Measurements from ENCODE around the gene HDAC5. TPM values are rescaled to one million over a fixed set of nuclear protein-coding genes. Genes with fewer than 3 reads are reported as not detected.
A peak's percentile ranks its signal among the peaks of the same experiment; 100 is the strongest.

Gene HDAC5
- total RNA-seq (2021; ENCODE audit: unreplicated experiment) = 11.5 TPM
- polyA plus RNA-seq (2012; ENCODE audit: insufficient read length) = 27.9 TPM
- percentile 40 among the genes with signal in this experiment for Bru-seq, nascent RNA
- percentile 36 among the genes with signal in this experiment for BruChase-seq, experiment 1, labeled RNA remaining after a 2-hour chase
- BruChase-seq, experiment 2, labeled RNA remaining after a 6-hour chase = percentile 42 among the genes with signal in this experiment
- long read RNA-seq, full-length matches to known transcripts = 2 of 52 reads
- long read RNA-seq, partial matches to known transcripts = 36 of 52 reads
- long read RNA-seq, other reads (novel, unspliced or antisense) = 14 of 52 reads

DNA sequence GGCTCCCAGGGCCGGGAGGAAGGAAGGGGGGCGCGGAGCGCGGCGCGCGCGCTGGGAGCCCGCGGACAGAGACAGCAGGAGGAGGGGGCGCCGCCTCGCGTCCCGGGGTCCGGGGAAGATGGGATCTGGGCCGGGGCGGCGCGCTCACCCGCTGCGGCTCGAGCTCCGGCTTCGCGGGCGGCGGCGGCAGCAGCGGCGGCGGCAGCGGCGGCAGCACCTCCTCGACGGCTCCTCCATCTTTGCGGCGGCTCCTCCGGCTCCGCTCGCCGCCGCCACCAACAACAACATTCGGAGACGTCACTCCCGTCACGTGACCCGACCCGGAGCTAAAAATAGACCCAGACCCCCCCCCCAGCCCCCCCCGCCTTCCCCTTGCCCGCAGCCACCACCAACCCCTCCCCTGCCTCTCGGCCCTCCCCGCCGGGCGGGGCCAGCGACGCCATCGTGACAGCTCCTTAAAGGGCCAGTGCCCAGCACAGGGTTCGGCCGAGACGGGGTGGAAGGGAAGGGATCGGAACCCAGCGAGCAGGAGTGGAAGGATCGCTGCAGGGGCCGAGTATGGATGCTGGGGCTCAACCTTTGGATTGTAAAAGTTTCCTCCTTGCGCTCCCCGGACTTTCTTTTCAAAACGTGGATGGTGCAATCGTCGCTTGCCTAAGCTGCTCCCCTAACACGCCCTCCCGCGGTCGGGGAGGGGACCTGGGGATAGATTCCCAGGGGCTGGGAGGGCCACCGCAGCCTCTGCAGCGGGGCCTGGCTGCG, at the start of gene HDAC5:
Gene HDAC5, minus strand, starts transcription at position 286 of the 762 bp plus-strand sequence. CDS start 6,126 bp downstream, outside the sequence.
- Histone ChIP-seq H3K4me3 (ENCODE audit: low read depth in 2 of 2, low read length in 2 of 2) (peak within 1 kb of the TSS; percentile 59 to 75), H3K36me3 (ENCODE audit: control insufficient read depth, insufficient read depth, low read length) (no peaks in the 10 kb centered on the region), H3K4me1 (ENCODE audit: control insufficient read depth, insufficient read depth, low read length) (peaks cover 5% of the 10 kb centered on the region; the same call in 1 of the 2 replicates), H3K9me3 (ENCODE audit: control insufficient read depth, insufficient read depth, low read depth, low read length) (no peaks in the 10 kb centered on the region), H3K27me3 (ENCODE audit: control insufficient read depth, insufficient read depth, low read length) (no peaks in the 10 kb centered on the region), H3K27ac (ENCODE audit: low read length) (peak within 1 kb of the TSS; percentile 76)
- CTCF ChIA-PET = interaction anchor here (0.6 kb wide), 1 partner anchor 27 kb away, joined by 4 read pairs; no protein-coding TSS in a partner anchor
- TF ChIP-seq SIN3A (IDR thresholded peaks at IDR 0.05; ENCODE audit: borderline replicate concordance, insufficient read depth, low read depth, low read length) = peak; percentile 27; the same call in 1 of the 2 replicates
- TF ChIP-seq, protein P1, sequence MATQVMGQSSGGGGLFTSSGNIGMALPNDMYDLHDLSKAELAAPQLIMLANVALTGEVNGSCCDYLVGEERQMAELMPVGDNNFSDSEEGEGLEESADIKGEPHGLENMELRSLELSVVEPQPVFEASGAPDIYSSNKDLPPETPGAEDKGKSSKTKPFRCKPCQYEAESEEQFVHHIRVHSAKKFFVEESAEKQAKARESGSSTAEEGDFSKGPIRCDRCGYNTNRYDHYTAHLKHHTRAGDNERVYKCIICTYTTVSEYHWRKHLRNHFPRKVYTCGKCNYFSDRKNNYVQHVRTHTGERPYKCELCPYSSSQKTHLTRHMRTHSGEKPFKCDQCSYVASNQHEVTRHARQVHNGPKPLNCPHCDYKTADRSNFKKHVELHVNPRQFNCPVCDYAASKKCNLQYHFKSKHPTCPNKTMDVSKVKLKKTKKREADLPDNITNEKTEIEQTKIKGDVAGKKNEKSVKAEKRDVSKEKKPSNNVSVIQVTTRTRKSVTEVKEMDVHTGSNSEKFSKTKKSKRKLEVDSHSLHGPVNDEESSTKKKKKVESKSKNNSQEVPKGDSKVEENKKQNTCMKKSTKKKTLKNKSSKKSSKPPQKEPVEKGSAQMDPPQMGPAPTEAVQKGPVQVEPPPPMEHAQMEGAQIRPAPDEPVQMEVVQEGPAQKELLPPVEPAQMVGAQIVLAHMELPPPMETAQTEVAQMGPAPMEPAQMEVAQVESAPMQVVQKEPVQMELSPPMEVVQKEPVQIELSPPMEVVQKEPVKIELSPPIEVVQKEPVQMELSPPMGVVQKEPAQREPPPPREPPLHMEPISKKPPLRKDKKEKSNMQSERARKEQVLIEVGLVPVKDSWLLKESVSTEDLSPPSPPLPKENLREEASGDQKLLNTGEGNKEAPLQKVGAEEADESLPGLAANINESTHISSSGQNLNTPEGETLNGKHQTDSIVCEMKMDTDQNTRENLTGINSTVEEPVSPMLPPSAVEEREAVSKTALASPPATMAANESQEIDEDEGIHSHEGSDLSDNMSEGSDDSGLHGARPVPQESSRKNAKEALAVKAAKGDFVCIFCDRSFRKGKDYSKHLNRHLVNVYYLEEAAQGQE (IDR thresholded peaks at IDR 0.05; ENCODE audit: insufficient read depth in 1 of 2, low read depth in 2 of 2, low read length in 1 of 2) = no peak
- TF ChIP-seq POLR2AphosphoS5 (IDR thresholded peaks at IDR 0.05; ENCODE audit: low read depth, low read length) = no peak
- no peak for TF ChIP-seq TCF7L2 (IDR thresholded peaks at IDR 0.05; ENCODE audit: low read depth, low read length)
- TF ChIP-seq, protein P2, sequence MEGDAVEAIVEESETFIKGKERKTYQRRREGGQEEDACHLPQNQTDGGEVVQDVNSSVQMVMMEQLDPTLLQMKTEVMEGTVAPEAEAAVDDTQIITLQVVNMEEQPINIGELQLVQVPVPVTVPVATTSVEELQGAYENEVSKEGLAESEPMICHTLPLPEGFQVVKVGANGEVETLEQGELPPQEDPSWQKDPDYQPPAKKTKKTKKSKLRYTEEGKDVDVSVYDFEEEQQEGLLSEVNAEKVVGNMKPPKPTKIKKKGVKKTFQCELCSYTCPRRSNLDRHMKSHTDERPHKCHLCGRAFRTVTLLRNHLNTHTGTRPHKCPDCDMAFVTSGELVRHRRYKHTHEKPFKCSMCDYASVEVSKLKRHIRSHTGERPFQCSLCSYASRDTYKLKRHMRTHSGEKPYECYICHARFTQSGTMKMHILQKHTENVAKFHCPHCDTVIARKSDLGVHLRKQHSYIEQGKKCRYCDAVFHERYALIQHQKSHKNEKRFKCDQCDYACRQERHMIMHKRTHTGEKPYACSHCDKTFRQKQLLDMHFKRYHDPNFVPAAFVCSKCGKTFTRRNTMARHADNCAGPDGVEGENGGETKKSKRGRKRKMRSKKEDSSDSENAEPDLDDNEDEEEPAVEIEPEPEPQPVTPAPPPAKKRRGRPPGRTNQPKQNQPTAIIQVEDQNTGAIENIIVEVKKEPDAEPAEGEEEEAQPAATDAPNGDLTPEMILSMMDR (IDR thresholded peaks at IDR 0.05) = peak; percentile 69
- POLR2A ChIA-PET = no interaction called here
- DNase-seq (ENCODE audit: low read depth, low spot score) (peak; percentile 66), ATAC-seq (peak; percentile 96)
- no TSS peak for BruUV-seq (replicated peaks)
- in situ Hi-C loops (cut with HindIII; ENCODE audit: low pct_unique_long_range_greater_than_20kb, low sequenced_read_pairs) (no loop called here), intact Hi-C loops (cut with micrococcal nuclease; ENCODE audit: unreplicated experiment) (no loop called here)

DNA sequence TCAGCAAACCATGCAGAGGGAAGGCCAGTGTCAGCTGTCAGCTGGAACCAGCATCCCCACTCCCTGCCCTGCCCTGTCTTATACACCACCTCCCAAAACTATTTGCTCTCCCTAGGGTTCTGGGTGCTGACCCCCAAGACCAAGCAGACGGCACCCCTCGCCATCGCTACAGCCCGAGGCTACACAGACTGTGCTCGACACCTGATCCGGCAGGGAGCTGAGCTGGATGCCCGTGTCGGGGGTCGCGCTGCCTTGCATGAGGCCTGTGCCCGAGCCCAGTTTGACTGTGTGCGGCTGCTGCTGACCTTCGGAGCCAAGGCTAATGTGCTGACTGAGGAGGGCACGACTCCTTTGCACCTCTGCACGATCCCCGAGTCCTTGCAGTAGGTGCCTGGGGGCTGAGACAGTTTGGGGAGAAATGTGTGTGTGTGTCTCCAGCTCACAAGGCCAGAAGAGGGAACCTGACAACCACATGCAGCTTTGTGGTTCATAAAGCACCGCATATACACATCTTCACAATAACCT, 48.6 kb upstream of the HDAC5 start:
- POLR2A ChIA-PET = no interaction called here
- Histone ChIP-seq H3K9me3 (ENCODE audit: control insufficient read depth, insufficient read depth, low read depth, low read length) (no peaks in the 10 kb centered on the region), H3K4me1 (ENCODE audit: control insufficient read depth, insufficient read depth, low read length) (peaks cover 8% of the 10 kb centered on the region), H3K4me3 (ENCODE audit: low read depth in 2 of 2, low read length in 2 of 2) (no peak overlapping the region), H3K27ac (ENCODE audit: low read length) (no peak overlapping the region), H3K27me3 (ENCODE audit: control insufficient read depth, insufficient read depth, low read length) (no peaks in the 10 kb centered on the region), H3K36me3 (ENCODE audit: control insufficient read depth, insufficient read depth, low read length) (no peaks in the 10 kb centered on the region)
- ATAC-seq = no peak
- in situ Hi-C loops (cut with HindIII; ENCODE audit: low pct_unique_long_range_greater_than_20kb, low sequenced_read_pairs) (no loop called here), intact Hi-C loops (cut with micrococcal nuclease; ENCODE audit: unreplicated experiment) (no loop called here)
- no TSS peak for BruUV-seq (replicated peaks)
- DNase-seq (ENCODE audit: low read depth, low spot score) = no peak
- CTCF ChIA-PET = interaction anchor here (0.6 kb wide), 2 partner anchors 181 kb away, joined by 3 read pairs; no protein-coding TSS in a partner anchor
- no peak for TF ChIP-seq TCF7L2 (IDR thresholded peaks at IDR 0.05; ENCODE audit: low read depth, low read length)
- TF ChIP-seq, protein P2 (IDR thresholded peaks at IDR 0.05) = no peak
- TF ChIP-seq SIN3A (IDR thresholded peaks at IDR 0.05; ENCODE audit: borderline replicate concordance, insufficient read depth, low read depth, low read length) = no peak
- no peak for TF ChIP-seq POLR2AphosphoS5 (IDR thresholded peaks at IDR 0.05; ENCODE audit: low read depth, low read length)
- TF ChIP-seq, protein P1 (IDR thresholded peaks at IDR 0.05; ENCODE audit: insufficient read depth in 1 of 2, low read depth in 2 of 2, low read length in 1 of 2) = no peak
